ENCODE data around the gene MIAT.
A peak's percentile ranks its signal among the peaks of the same experiment; 100 is the strongest.

Gene MIAT

DNA sequence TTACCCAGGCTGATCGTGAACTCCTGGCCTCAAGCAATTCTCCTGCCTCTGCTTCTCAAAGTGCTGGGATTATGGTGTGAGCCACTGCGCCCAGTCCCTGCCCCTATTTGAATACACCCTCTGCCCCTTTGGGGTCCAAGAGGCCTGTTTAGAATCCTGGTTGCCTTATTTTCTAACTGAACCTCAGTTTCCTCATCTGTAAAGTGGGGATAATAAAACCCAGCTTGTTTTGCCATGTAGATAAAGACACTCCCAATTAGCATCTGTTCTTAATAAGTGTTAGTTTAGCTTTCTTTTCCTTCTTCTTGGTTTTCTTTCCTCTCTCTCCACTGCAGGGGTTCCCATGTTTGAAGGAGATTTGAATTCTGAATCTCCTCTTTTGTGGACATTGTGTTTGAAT lies 4.8 kb downstream of the MIAT start:
- in situ Hi-C loops (cut with MboI; ENCODE audit: low pct_unique_long_range_greater_than_20kb, low sequenced_read_pairs) = no loop called here

DNA sequence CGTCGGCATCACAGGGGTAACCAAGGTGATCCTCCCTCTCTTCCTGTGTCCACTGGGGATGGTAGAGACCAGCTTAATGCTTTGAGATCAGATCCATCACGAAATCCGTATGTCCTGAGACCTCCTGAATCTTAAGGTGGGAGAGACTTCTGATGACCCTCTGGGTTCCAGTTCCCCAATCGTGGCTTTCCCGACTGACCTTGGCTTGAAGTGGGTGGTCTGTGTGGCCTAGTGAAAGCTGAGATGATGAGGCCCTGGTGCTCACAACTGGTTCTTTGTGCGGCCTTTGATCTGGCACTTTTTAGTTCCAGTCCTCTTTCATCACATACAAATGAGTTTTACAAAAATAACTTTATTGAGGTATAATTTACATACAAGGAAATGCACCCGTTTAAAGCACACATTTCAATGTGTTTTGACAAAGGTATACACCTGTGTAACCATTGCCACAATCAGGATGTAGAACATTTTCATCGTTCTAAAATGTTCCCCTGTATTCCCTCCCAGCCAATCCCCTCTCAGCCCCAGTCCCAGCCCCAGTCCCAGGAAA lies 6.1 kb downstream of the MIAT start:
- no peak for DNase-seq
- in situ Hi-C loops (cut with MboI; ENCODE audit: low pct_unique_long_range_greater_than_20kb, low sequenced_read_pairs) = no loop called here

More for the DNA sequence above, 4.8 kb downstream of the MIAT start:
- DNase-seq = no peak

DNA sequence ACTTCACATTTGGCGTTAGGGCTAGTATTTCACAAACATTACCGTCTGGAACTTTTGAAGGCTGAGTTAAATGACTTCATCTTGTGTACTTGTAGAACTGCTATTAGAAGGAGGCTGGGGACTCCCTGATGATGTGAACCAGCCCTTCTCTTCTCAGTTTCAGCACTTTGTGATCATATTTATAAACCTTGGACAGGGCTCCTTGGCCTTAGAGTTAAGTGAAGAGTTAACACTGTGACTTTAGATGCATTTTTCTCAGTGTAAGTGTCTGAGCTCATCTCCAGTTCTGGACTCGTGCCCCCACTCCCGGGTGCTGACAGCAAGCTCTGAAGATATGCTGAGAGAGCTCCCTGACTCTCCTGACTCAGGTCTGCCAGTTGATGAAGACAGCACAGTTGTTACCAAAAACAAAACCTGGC lies 8.4 kb downstream of the MIAT start:
- in situ Hi-C loops (cut with MboI; ENCODE audit: low pct_unique_long_range_greater_than_20kb, low sequenced_read_pairs) = no loop called here
- DNase-seq = no peak

DNA sequence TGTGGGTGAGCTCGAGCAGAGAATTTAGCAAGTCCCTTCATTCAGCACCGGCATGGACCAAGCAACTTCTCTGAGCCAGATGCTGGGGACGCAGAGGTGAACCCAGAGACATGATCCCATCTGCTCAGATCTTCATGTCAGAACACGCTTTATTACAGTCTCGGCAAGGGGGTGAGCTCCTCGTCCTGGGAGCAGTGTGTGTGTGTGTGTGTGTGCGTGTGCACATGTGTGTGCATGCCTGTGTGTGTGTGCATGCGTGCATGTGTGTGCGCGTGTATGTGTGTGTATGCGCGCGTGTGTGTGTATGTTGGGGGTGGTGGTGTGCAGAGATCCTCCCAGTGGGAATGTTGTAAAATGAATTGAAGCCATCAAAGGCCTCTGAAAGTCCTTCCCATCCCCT lies 9.8 kb downstream of the MIAT start:
- in situ Hi-C loops (cut with MboI; ENCODE audit: low pct_unique_long_range_greater_than_20kb, low sequenced_read_pairs) = no loop called here
- no peak for DNase-seq

DNA sequence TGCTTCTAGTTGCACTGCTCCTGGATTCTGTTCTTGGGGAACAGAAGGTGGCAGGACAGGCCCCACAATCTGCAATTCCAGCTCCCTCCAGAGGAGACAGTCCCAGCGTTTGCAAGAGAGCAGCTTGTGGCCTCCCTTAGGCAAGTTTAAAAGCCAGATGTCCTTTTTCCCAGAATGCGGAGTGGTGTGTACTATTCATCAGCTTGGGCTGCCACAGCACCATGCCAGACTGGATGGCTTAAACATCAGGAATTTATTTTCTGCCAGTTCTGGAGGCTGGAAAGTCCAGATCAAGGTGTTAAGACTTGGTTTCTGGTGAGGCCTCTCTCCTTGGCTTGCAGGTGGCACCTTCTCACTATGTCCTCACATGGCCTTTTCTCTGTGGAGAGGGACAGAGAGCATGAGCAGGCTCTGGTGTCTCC lies 11.7 kb downstream of the MIAT start:
- DNase-seq = peak; percentile 68
- in situ Hi-C loops (cut with MboI; ENCODE audit: low pct_unique_long_range_greater_than_20kb, low sequenced_read_pairs) = no loop called here

DNA sequence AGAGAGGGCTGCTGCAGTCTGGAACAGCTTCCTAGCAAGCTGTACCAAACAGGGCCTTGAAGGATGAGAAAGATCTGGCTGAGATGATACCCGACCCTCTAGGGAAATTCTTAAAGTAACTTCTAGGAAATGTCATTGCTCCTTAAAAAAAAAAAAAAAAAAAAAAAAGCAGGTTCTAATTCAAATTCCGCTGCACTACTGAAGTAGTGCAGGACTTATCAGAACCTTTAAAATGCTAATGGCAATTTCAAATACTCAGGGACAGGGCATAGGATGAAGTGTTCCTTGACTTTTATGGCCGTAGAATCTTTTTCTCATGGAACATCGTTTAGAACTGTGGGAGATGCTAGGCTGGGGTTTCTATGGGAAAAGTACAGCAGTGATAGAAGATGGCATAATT lies 13.1 kb downstream of the MIAT start:
- in situ Hi-C loops (cut with MboI; ENCODE audit: low pct_unique_long_range_greater_than_20kb, low sequenced_read_pairs) = no loop called here

DNA sequence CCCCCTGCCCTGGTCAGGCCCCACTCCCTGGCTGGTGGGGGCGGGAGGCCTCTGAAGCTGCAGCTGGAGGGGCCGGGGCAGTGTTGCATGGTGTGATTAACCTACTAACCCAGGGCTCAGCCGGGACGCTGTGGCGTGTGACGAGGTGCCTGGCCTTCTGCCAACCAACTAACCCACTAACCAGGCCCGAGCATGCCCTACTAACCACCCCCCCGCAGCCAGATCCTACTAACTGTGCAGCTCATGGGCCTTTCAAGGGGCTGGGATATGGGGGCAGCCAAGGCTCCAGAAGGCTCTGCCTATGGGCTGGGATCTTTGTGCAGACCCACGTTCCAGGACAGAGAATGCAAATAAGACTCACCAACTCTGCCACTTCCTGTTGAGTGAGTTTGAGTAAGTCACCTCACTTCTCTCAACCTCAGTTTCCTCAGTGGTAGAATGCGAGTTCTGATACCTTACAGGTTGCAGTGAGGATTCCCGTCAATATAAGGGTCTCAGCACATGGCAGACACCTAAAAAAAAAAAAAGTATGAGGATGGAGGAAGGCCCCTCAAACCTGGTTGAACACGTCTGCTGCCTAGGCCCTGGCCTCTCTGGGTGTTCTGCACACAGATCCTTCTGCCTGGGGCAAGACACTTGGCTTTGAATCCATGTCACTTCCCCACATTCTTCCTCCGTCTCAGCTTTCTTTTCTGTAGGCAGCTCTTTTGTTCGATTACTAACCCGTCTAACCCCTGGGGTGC lies 14.1 kb downstream of the MIAT start:
- DNase-seq = peak; percentile 32
- in situ Hi-C loops (cut with MboI; ENCODE audit: low pct_unique_long_range_greater_than_20kb, low sequenced_read_pairs) = no loop called here

More for the DNA sequence above, 13.1 kb downstream of the MIAT start:
- no peak for DNase-seq

DNA sequence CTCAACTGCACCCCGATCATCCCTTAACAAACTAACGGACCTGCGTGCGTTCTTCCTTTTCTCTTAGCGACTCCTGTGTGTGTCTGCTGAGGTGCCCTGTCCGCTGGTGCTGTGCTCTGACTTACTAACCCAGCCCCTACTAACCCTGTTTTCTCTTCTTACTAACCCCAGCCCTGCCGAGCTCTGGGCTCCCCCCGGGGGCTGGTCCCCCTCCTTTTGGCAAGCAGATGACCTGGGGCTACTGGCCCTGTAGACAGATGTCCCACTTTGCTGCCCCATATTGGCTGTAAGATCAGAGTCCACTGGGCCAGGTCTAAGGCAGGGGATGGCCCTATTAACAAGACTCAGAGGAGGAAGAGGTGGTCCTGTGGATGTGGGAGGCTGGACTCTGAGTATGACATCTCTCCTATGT lies 14.7 kb downstream of the MIAT start:
- in situ Hi-C loops (cut with MboI; ENCODE audit: low pct_unique_long_range_greater_than_20kb, low sequenced_read_pairs) = no loop called here
- DNase-seq = no peak

DNA sequence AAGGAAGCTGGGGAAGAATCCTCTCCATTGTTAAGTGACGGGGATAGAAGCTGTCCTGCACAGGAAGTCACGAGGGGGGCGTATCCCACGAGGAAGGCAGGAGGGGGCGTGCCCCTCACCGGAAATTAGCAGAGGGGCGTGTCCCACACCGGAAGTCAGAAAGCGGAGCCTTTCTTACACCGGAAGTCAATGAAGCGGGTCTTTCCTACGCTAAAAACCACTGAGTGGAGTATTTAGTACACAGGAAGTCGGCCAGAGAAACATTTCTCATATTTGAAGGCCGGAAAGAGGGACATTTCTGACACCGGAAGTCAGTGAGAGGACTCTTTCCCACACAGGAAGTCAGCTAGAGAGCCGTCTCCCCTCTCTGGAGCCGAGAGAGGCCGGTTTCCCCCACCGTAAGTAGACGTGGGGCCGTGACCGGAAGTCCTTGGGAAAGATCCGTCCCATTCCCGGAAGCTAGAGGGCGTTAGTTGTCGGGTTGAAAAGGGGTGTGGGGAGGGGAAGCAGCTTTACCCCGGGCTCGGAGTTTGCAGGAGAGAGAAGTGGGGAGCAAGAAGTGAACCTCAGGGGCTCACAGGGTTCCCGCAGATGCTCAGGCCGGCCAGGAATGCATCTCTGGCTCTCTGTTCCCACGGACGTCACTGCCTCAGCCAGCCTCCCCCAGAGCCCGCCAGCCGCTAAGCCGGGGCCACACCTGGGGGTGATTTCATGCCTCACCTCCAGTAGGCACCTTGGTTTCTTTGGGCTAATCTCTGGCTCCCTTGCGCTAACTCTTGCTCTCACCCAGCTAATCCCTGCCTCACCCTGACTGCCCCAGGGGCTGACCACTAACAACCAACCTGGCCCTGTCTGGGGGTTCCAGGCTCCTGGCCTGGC lies 15.4 kb downstream of the MIAT start:
- DNase-seq = peak; percentile 98
- in situ Hi-C loops (cut with MboI; ENCODE audit: low pct_unique_long_range_greater_than_20kb, low sequenced_read_pairs) = no loop called here

DNA sequence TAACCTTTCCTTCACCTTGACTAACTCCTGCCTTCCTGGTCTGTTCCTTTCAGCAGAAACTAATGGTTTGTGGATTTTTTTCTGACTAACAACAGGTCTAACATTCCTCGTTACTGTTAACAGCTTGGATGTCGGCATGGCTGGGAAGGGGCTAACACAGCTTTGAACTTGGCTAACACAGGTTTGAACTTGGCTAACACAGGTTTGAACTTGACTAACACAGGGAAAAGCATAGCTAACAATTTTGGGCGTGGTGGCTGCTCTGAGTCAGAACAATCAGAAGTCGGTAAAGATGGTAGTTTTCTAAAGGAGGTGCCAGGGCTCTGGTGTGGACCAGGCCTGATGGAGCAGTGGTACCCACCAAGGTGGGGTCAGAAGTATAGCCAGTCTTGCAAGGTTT lies 16.1 kb downstream of the MIAT start:
- in situ Hi-C loops (cut with MboI; ENCODE audit: low pct_unique_long_range_greater_than_20kb, low sequenced_read_pairs) = no loop called here
- DNase-seq = no peak

DNA sequence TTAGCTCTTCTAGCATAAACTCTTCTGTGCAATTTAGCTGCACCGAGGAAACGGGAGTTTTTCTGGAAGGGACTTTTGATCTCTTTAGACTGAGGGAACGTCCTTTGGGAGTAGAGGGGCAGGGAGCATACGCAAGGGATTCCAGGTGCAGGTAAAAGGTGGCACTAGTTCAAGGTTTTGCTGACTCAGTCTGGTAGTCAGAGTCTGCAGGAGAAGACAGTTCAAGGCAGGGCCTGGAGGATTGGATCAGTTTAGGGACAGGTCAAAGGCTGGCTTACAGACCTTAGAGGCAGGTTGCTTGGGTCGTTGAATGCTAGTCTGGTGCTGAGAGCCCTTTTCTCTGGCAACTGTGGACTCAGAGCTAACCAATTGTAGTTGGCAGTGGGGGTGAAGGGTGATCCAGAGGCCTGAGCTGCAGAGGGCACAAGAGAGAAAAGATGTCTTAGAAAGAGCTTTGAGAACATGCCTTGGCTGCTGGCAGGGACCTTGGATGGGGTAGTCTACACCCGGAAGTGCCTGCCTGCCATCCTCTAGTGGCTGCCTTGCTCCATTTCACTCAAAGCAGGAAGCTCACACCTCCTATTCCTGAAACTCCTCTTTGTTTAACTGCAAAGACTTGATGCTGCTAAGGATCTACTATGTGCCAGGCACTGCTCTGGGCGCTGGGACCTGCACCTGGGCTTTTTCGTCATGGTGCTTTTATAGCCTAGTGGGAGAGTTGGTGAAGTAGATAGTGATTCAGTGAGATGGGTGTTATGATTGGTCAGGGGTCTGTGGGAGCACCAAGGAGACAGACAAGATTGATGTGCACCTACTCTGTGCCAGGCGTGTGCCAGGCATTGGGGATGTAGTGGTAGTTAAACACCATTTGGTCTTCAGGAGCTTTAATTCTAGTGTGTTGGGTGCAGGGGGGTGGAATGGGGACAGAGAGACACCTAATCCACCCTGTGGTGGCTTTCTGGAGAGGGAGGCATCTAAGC lies 17.1 kb downstream of the MIAT start:
- DNase-seq = peak; percentile 36
- in situ Hi-C loops (cut with MboI; ENCODE audit: low pct_unique_long_range_greater_than_20kb, low sequenced_read_pairs) = no loop called here

DNA sequence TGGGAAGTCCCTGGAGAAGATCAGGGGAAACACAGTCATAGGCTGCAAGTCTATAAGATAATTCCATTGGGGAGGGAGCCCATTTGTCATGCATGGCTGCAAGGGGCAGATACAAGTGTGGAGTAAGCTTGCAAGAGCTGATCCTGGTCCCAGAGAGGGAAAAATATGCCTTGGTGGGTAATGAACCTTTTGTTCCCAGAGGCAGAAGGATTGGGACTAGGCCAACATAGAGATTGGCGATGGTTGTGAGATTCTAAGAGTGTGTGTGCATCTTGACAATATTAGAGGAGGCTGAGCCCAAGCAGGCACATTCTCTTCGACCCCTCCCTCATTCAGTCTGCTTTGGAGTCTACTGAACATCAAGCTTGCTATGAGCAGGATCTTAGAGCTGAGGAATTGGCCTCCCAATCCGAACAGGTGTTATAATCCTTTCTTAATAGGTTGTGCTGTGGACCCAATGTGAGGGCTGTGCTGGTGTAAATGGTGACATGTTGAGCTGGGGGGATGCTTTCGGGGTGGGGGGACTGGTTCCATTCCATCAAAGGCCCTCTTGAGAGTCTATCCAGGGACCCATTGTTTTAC lies 18.4 kb downstream of the MIAT start:
- in situ Hi-C loops (cut with MboI; ENCODE audit: low pct_unique_long_range_greater_than_20kb, low sequenced_read_pairs) = no loop called here
- no peak for DNase-seq

DNA sequence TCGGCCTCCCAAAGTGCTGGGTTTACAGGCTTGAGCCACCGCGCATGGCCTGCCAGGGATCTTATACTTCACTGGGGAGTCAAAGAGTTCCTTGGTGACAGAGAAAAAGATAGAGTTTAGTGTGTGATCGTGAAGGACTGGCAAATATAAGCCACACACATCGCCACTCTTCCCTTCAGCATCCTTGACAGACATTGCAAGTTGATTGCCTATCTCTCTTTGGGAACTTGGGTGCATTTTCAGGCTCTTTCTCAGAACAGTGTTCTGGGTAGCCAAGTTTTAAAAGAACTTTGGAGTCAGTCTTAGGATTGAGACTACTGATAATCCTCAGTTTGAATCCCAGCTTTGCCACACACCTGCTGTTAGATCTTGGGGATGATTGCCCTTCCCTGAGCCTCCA lies 19.8 kb downstream of the MIAT start:
- in situ Hi-C loops (cut with MboI; ENCODE audit: low pct_unique_long_range_greater_than_20kb, low sequenced_read_pairs) = no loop called here
- no peak for DNase-seq

DNA sequence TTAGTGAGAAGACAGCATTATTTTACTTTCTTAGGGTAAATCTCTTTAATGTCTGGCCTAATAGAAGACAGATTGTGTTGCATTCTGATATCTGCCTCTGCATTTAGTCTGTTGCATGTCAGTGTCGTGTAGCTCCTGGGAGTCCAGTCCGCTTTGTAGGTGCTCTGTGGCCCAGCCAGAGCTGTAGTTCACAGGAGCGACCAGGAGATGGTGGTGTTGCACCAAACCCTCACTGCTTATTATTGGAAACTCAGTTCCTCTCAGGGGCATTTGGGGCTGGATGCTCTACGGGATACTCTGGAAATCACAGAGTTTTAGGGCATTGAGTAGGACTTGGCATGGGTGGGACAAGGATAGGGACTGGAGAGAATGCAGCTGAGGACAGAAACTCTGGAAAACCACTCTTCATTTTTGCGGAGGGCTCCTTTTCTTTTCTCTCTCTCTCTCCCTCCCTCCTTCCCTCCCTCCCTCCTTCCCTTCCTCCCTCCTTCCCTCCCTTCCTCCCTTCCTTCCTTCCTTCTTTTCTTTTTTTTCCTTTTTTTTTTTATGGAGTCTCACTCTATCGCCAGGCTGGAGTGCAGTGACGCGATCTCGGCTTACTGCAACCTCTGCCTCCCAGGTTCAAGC lies 21.7 kb downstream of the MIAT start:
- DNase-seq = peak; percentile 88
- in situ Hi-C loops (cut with MboI; ENCODE audit: low pct_unique_long_range_greater_than_20kb, low sequenced_read_pairs) = no loop called here

DNA sequence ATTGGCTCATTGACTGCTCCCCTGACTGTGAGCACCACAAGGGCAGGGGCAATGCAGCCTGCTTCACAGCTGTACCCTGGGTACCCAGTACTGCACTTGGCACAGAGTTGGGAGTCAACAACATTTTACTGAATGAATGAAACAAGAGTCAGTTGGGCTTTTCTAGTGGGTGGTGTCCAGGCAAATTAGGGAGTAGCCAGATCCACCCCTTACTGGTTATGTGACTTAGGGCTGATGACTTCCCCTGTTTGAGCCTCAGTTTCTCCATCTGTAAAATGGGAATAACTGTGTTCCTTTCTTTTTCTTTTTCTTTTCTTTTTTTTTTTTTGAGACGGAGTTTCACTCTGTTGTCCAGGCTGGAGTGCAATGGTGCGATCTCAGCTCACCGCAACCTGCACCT lies 23.1 kb downstream of the MIAT start:
- DNase-seq = no peak
- in situ Hi-C loops (cut with MboI; ENCODE audit: low pct_unique_long_range_greater_than_20kb, low sequenced_read_pairs) = no loop called here

DNA sequence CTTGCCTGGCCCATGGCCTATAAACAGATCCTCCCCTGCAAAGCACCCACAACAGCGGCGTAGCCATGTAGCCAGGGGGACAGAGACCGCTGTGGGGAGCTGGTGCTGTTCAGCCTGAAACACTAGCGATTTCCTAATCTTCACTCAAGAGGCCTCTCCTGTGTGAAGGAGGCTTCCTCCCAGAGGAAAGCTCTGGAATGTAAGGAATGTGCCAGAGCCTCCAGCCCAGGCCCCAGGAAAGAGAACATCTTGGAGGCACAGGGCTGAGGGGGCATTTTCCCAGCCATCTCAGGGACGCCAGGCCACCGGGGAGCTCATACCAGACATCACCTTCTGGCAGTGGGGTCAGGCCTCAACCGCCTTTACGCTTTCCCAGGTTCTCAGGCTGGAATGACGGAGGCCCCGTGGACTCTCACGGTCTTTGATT lies 24.0 kb downstream of the MIAT start:
- in situ Hi-C loops (cut with MboI; ENCODE audit: low pct_unique_long_range_greater_than_20kb, low sequenced_read_pairs) = no loop called here
- no peak for DNase-seq

DNA sequence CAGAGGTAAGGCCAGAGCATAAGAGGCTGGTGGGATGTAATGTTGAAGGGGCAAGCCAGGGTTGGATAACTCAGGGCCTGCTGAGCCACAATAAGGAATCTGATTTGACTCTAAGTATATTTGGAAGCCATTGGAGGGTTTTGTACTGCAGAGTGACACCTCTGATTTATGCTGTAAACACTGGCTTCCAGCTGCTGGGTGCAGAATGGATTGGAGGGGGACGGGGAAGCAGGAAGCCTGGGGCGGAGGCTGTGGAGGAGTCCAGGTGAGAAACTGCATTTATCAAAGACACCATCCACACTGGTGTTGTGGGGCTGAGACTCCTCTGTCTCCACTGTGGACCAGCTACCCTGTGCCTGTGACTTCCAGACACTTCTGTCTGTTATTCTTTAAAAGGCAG lies 26.8 kb downstream of the MIAT start:
- DNase-seq = no peak
- in situ Hi-C loops (cut with MboI; ENCODE audit: low pct_unique_long_range_greater_than_20kb, low sequenced_read_pairs) = no loop called here

DNA sequence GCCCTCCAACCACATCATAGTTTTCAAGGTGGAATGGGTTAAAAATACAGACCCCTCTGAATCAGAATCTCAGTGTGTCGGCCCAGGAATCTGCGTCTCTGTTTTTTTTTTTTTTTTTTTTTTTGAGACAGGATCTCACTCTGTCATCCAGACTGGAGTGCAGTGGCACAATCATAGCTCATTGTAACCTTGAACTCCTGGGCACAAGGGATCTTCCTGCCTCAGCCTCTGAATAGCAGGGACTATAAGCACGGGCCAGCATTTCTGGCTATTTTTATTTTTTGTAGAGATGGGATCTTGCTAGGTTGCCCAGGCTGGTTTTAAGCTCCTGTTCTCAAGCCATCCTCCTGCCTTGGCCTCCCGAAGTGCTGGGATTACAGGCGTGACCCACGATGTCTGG lies 28.2 kb downstream of the MIAT start:
- no peak for DNase-seq
- in situ Hi-C loops (cut with MboI; ENCODE audit: low pct_unique_long_range_greater_than_20kb, low sequenced_read_pairs) = no loop called here

All from KBM-7 (cell line).